ENCODE measurements around the gene DYNLRB2. TPM values are rescaled to one million over a fixed set of nuclear protein-coding genes. Genes with fewer than 3 reads are reported as not detected.
A peak's percentile ranks its signal among the peaks of the same experiment; 100 is the strongest.

Gene DYNLRB2
- total RNA-seq: 1 to 10 TPM in 1 of 2 experiments, under 1 TPM in 1; 0.91 to 2.0 TPM
- 1 to 10 TPM; 1.3 to 2.3 (median 1.9) TPM for polyA plus RNA-seq
- 0 to 0.95 (median 0.31) reads per million in 6 experiments for total RNA-seq

DNA sequence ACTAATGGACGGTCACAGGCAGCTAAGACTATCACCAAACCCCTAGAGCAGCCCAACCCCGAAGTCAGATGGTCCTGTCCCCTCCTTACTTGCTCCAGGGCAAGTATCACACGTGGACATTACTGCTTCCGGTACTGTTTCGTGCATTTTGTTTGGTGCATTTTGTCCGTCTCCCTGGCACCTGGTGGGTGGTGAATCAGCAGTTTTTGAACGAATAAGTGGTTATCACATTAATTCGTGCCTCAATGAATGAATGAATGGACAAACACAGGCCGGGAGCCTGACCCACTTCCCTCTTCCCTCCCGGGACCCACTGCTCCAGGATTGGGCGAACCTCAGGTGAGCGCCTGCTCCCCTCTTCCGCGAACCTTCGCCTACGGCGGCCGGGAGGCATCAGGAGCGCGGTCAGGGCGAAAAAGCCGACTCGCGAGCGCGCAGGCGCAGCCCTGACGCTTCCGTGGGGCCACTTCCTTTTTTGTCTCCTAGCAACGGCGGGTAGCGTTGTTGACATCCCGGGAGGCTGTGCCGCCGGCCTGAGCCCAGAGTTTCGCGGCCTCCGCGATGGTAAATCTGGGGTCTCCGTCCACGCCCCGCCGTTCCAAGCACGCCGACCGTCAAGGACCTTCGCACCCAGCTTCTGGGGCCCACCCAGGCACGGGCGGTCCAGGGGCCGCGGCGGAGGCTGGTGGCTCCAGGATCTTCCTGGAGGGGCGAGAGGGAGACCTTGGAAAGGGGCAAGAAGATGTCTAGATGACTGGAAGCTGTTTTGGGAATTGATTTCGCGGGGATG is at the start of gene DYNLRB2:
Gene DYNLRB2, plus strand, starts transcription at position 478 of the 790 bp plus-strand sequence. Its CDS starts 84 bp downstream, at position 562.
- POLR2A ChIA-PET: interaction anchor here (0.8 kb wide), 2 partner anchors 12 to 39 kb away, joined by 3 to 4 read pairs; no protein-coding TSS in a partner anchor
- ATAC-seq (peak; percentile 92), DNase-seq (peak; percentile 78 to 96 (median 92))
- Mint-ChIP-seq H3K36me3 (peaks cover 0 to 3% (median 0%) of the 10 kb centered on the region in 3 donors), H3K4me1 (peaks cover 16 to 20% (median 20%) of the 10 kb centered on the region in 4 donors), H3K27me3 (peaks cover 0 to 14% (median 5%) of the 10 kb centered on the region in 5 donors), H3K9me3 (peaks cover 0 to 5% (median 0%) of the 10 kb centered on the region in 9 donors), H3K27ac (peak within 1 kb of the TSS; percentile 93 to 99 (median 98)), H3K4me3 (peak within 1 kb of the TSS; percentile 91 to 99 (median 96))

DNA sequence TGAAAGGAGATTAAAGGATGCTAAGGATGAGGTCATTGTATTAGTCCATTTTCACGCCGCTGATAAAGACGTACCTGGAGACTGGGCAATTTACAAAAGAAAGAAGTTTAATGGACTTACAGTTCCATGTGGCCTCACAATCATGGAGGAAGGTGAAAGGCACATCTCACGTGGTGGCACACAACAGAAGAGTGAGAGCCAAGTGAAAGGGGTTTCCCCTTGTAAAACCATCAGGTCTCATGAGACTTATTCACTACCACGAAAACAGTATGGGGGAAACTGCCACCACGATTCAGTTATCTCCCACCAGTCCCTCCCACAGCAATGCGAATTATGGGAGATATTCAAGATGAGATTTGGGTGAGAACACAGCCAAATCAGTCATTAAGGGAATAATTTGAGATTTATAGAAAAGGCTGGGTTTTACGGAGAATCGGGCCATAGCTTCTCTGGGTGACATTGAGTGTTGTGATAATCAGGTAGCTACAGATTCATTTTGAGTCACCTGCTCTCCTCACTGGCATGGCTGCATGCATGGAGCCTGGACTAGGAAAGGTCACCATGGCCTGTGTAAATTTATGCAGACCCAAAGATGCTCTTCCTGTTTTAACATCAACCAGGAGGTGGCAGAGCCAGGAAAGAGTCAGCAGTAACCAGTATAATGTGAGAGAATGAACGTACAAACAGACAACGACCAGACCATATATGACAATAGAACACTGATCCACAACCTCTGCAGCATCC is 40.5 kb upstream of the DYNLRB2 start:
- Mint-ChIP-seq H3K36me3 (no peaks in the 10 kb centered on the region), H3K27ac (no peak overlapping the region), H3K27me3 (peaks cover 0 to 6% (median 0%) of the 10 kb centered on the region in 5 donors), H3K4me3 (no peak overlapping the region), H3K4me1 (peaks cover 0 to 3% (median under 1%) of the 10 kb centered on the region in 4 donors), H3K9me3 (peaks cover 0 to 6% (median 0%) of the 10 kb centered on the region in 9 donors)
- no peak for DNase-seq
- POLR2A ChIA-PET: interaction anchor here (0.7 kb wide), 1 partner anchor 57 kb away, joined by 3 read pairs; no protein-coding TSS in a partner anchor
- ATAC-seq: no peak

DNA sequence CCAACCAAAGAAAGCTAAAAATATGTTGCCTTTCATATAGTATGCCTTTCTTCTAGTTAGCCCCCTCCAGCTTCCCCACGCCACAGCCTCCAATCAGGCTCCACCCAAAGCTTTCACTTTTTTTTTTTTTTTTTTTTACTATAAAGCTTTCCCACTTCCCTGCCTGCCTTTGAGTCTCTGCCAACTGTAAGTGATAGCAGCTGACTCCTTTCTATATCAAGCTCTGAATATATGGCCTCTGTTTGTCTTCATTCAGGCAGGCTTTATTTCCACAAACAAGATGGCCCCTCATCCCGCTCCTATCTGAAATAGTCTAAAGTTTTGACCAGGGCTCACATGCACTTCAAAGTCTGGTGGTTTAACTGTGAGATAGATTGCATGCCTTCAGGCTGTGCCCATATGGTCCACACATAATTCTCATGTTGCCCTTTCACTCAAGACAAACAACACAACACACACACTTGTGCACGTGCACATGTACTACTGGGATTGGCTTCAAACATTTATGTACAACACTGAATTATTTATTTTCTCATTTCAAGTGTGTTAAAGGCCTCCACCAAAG is 39.8 kb upstream of the DYNLRB2 start:
- H3K4me1 Mint-ChIP-seq: peaks cover 0 to 3% (median under 1%) of the 10 kb centered on the region in 4 donors
- H3K27ac Mint-ChIP-seq: no peak overlapping the region
- DNase-seq (no peak), ATAC-seq (no peak)
- POLR2A ChIA-PET: interaction anchor here (0.7 kb wide), 1 partner anchor 56 kb away, joined by 3 read pairs; no protein-coding TSS in a partner anchor
- peaks cover 0 to 4% (median 0%) of the 10 kb centered on the region in 5 donors for H3K27me3 Mint-ChIP-seq
- no peaks in the 10 kb centered on the region for H3K36me3 Mint-ChIP-seq
- no peak overlapping the region for H3K4me3 Mint-ChIP-seq
- peaks cover 0 to 6% (median 0%) of the 10 kb centered on the region in 9 donors for H3K9me3 Mint-ChIP-seq

DNA sequence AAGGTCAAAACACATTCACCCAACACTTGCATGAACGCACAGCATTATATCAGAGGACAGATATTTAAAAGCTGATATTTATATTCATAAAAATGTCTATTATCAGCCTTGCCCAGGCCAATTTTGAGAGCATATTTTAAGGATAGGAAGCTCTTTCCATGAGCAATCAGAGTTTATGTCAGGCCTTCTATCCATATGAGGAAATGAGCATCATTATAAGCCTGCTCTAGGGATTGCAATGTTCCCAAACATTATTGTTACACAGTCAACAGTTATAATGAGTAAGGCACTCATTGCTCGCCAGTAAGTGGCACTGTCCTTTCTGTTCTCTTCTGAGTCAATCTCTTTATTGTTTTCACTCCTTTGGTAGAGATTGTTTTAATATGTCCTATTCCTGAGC is 37.7 kb upstream of the DYNLRB2 start:
- POLR2A ChIA-PET: no interaction called here
- H3K4me3 Mint-ChIP-seq: no peak overlapping the region
- ATAC-seq (no peak), DNase-seq (no peak)
- H3K4me1 Mint-ChIP-seq: peaks cover 0 to 3% (median under 1%) of the 10 kb centered on the region in 4 donors
- peaks cover 0 to 4% (median 3%) of the 10 kb centered on the region in 5 donors for H3K27me3 Mint-ChIP-seq
- H3K36me3 Mint-ChIP-seq: no peaks in the 10 kb centered on the region
- H3K27ac Mint-ChIP-seq: no peak overlapping the region
- peaks cover 0 to 6% (median 0%) of the 10 kb centered on the region in 9 donors for H3K9me3 Mint-ChIP-seq

DNA sequence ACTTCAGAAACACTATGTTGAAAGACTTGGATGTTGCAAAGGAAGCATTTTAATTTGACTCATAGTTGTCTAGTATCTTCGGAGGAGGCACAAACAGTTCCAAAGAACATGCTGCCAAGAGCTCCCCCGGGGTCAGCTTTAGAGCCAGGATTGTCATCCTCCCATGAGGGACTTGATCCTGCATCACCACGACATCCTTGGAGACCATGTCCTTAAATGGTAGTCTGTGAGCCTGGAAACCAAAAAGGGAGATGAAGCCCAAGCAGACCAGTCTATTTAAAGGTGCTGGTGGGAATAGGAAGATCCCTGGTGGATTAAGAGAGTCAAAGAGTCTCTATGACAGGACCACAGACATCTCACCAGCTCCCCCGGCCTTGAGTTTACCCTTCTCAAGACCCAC is 33.3 kb upstream of the DYNLRB2 start:
- no peak overlapping the region for H3K4me3 Mint-ChIP-seq
- no peak for DNase-seq
- ATAC-seq: no peak
- H3K4me1 Mint-ChIP-seq: peaks cover 0 to 7% (median 0%) of the 10 kb centered on the region in 4 donors
- H3K36me3 Mint-ChIP-seq: no peaks in the 10 kb centered on the region
- POLR2A ChIA-PET: no interaction called here
- peaks cover 8 to 16% (median 11%) of the 10 kb centered on the region in 5 donors for H3K27me3 Mint-ChIP-seq
- H3K9me3 Mint-ChIP-seq: peaks cover 0 to 4% (median 0%) of the 10 kb centered on the region in 9 donors
- no peak overlapping the region for H3K27ac Mint-ChIP-seq

DNA sequence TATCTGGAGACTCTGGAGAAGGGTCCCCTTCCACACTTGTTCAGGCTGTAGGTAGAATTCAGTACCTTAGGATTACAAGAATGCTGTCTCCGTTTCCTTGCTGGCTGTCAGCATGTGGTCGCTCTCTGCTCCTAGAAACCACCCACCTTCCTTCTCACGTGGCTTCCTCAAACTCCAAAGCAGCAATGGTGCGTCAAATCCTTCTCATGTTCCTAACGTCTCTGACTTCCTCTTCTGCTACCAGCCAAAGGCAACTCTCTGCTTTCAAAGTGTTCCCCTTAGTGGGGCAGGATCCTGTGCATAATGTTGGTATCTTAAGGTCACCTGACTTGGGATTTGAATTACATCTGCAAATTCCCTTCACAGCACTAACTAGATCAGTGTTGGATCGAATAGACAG is 30.9 kb upstream of the DYNLRB2 start:
- POLR2A ChIA-PET: no interaction called here
- Mint-ChIP-seq H3K27me3 (peaks cover 8 to 19% (median 11%) of the 10 kb centered on the region in 5 donors), H3K36me3 (no peaks in the 10 kb centered on the region), H3K4me3 (no peak overlapping the region), H3K4me1 (peaks cover 0 to 7% (median 0%) of the 10 kb centered on the region in 4 donors), H3K27ac (peak overlapping the region in 1 of 10 donors; percentile 37), H3K9me3 (no peaks in the 10 kb centered on the region)
- no peak for ATAC-seq
- no peak for DNase-seq

DNA sequence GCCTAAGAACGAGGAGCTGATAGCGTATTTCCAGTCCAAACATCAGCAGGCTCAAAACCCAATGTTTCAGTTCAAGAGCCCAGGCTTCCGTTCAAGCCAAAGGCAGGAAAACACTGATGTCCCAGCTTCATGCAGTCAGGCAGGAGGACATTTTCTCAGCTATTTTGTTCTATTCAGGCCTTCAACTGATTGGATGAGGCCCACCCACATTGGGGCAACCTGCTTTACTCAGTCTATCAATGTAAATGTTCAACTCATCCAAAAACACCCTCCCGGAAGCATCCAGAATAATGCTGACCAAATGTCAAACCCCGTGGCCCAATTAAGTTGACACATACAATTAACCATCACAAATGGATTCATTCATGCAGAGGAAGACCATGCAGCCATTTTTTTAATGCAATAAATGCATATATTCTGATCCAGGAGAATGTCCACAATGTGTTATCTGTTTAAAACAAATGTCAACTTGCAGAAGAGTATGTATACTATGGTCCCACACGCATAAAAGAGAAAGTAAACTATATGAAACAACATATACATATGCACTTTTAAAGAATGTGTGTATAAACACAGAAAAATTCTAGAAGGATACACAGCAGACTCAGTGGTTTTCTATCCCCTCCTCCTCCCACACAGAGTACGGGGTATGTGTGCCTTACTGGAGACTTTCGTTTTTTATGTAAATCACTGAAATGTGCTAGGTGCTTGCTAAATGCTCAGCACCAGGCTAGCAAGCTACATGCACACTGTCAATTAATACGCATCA is 28.8 kb upstream of the DYNLRB2 start:
- DNase-seq (no peak), ATAC-seq (no peak)
- no peaks in the 10 kb centered on the region for H3K9me3 Mint-ChIP-seq
- POLR2A ChIA-PET: no interaction called here
- no peaks in the 10 kb centered on the region for H3K36me3 Mint-ChIP-seq
- H3K27me3 Mint-ChIP-seq: peaks cover 8 to 20% (median 14%) of the 10 kb centered on the region in 5 donors
- H3K27ac Mint-ChIP-seq: no peak overlapping the region
- H3K4me1 Mint-ChIP-seq: peaks cover 0 to 7% (median 0%) of the 10 kb centered on the region in 4 donors
- no peak overlapping the region for H3K4me3 Mint-ChIP-seq

DNA sequence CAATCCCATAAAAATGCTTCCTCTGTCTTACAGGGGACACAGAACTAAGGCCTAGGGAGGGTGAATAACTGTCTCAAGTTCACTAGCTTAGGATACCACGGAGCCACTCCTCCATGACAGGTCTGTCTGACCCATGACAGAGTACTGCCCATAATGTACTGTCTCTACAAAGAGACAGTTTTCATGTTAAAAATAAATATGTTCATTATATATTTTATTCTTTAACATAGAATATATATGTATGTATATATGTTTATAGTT is 28.3 kb upstream of the DYNLRB2 start:
- Mint-ChIP-seq H3K4me1 (peaks cover 0 to 7% (median 0%) of the 10 kb centered on the region in 4 donors), H3K9me3 (no peaks in the 10 kb centered on the region), H3K27me3 (peaks cover 8 to 20% (median 14%) of the 10 kb centered on the region in 5 donors), H3K36me3 (no peaks in the 10 kb centered on the region), H3K27ac (no peak overlapping the region), H3K4me3 (no peak overlapping the region)
- no peak for DNase-seq
- POLR2A ChIA-PET: no interaction called here
- ATAC-seq: no peak

DNA sequence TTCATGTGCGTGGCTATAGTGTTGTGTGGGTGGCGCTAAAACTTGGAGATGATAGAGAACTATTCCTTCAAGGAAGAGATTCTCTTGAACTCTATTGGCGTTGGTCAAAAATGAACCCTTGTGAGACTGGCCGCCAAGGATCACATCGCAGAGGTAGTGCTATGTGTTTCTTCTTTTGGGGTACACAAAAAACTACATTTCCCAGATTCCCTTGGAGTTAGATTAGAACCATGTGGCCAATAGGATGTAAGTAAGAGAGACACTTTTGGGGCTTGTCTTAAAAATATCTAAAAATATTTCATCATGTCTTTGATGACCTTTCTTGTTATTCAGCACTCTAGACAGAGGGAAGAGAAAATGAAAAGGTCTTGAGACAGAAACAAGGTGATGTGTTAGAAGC is 25.4 kb upstream of the DYNLRB2 start:
- no peak overlapping the region for H3K27ac Mint-ChIP-seq
- no peak for DNase-seq
- no peak for ATAC-seq
- no peaks in the 10 kb centered on the region for H3K36me3 Mint-ChIP-seq
- no peaks in the 10 kb centered on the region for H3K9me3 Mint-ChIP-seq
- POLR2A ChIA-PET: no interaction called here
- peaks cover 13 to 18% (median 17%) of the 10 kb centered on the region in 4 donors for H3K4me1 Mint-ChIP-seq
- H3K27me3 Mint-ChIP-seq: peaks cover 0 to 11% (median 5%) of the 10 kb centered on the region in 5 donors
- H3K4me3 Mint-ChIP-seq: no peak overlapping the region

DNA sequence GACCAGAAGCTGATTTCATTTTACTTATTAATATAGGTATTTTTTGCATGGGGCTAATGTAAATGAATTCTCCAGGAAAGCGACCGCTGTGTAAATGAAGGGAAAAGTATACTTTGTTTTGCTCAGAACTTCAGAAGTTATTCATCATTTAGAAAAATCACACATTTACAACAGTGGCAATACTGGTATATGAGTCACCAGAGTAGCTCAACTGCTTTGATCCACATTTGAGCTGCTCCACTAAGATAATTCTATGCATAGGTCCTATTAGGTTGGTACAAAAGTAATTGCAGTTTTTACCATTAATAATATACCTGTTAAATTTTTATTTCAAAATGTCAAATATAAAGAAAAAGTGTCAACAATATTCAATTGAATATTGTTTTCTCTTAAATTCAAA is 22.9 kb upstream of the DYNLRB2 start:
- Mint-ChIP-seq H3K27me3 (peaks cover 0 to 10% (median 9%) of the 10 kb centered on the region in 5 donors), H3K4me1 (peaks cover 13 to 18% (median 17%) of the 10 kb centered on the region in 4 donors), H3K4me3 (no peak overlapping the region), H3K9me3 (no peaks in the 10 kb centered on the region), H3K36me3 (no peaks in the 10 kb centered on the region), H3K27ac (no peak overlapping the region)
- ATAC-seq (no peak), DNase-seq (no peak)
- POLR2A ChIA-PET: no interaction called here

DNA sequence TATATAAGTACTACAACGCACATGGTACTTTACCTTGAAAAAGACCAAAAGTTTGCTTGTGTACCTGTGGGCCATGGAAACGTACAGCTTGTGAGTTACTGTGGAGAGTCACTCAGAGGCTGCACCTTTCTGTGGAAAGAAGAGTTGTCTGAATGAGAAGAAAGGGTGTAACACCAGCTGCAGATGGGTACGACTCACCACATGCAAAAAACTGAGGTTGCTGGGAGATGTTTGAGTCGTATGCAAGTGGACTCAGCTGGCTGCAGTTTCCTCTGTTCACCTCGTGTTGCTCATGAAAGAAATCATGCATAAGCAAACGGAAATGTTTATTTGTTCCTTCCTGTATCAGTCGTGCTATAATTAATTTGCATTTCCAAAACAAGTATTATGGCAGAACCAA is 22.4 kb upstream of the DYNLRB2 start:
- DNase-seq (peak in 6 of 10 donors; percentile 7 to 55 (median 33)), ATAC-seq (peak; percentile 71 to 92)
- Mint-ChIP-seq H3K4me1 (peaks cover 13 to 18% (median 17%) of the 10 kb centered on the region in 4 donors), H3K27ac (peak overlapping the region in 2 of 10 donors; percentile 44 to 55), H3K27me3 (peaks cover 0 to 9% (median 7%) of the 10 kb centered on the region in 5 donors), H3K4me3 (peak overlapping the region in 9 of 10 donors; percentile 2 to 81 (median 62)), H3K36me3 (no peaks in the 10 kb centered on the region), H3K9me3 (no peaks in the 10 kb centered on the region)
- POLR2A ChIA-PET: no interaction called here

DNA sequence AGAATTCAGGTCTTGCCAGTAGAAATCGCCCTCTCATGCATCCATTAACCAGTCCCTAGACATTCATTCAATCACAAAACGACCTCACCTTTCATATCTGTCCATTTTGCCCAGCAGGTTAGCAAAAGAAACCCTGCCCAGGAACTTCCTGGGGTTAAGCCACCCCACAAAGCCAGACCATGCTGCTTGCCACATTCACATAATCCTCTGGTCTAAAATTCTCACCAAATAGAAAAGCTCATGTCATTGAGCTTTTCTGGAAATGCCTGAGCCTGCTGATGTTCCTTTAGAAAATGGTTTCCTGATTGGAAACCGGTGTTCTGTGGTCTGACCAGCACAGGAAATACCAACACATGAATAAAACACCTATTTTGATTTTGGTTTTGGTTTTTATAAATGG is 21.6 kb upstream of the DYNLRB2 start:
- POLR2A ChIA-PET: no interaction called here
- ATAC-seq (no peak), DNase-seq (no peak)
- H3K4me3 Mint-ChIP-seq: peak overlapping the region in 9 of 10 donors; percentile 1 to 81 (median 62)
- peak overlapping the region in 5 of 10 donors; percentile 3 to 80 (median 17) for H3K27ac Mint-ChIP-seq
- peaks cover 13 to 18% (median 17%) of the 10 kb centered on the region in 4 donors for H3K4me1 Mint-ChIP-seq
- no peaks in the 10 kb centered on the region for H3K36me3 Mint-ChIP-seq
- no peaks in the 10 kb centered on the region for H3K9me3 Mint-ChIP-seq
- peaks cover 0 to 9% (median 7%) of the 10 kb centered on the region in 5 donors for H3K27me3 Mint-ChIP-seq

Data from naive thymus-derived CD8-positive, alpha-beta T cell (primary cell).